Activated naive CD4-positive, alpha-beta T cell treated with anti-CD3 and anti-CD28 coated beads for 36 hours (primary cell): ENCODE measurements around the gene YWHAQ. TPM values are rescaled to one million over a fixed set of nuclear protein-coding genes. Genes with fewer than 3 reads are reported as not detected.
A peak's percentile ranks its signal among the peaks of the same experiment; 100 is the strongest.
"Not testable (repeated sequence)": the region's sequence is repeated elsewhere in the genome, so short reads cannot be mapped to it uniquely, and the experiment has no call there.

Source experiments
- CTCF ChIA-PET: fragments of 350-600 bp; sonication (Branson Sonifier 250); formaldehyde crosslinking; loops from one replicate; lab custom pipeline; 2021; ENCODE audit warnings: antibody characterized with exemption; lab: Charles Lee
- DNase-seq: peaks from one replicate; pipeline ENCODE4 v3.0.0-alpha.2; 2020
- H3K27ac Mint-ChIP-seq: one replicate; pipeline ENCODE4 v1.8.0; 2021; ENCODE audit warnings: mild to moderate bottlenecking, mixed read lengths
- H3K27me3 Mint-ChIP-seq: one replicate; pipeline ENCODE4 v1.8.0; 2021; ENCODE audit warnings: low read depth, mixed read lengths
- H3K36me3 Mint-ChIP-seq: one replicate; pipeline ENCODE4 v1.8.0; 2021; ENCODE audit warnings: low read depth, mixed read lengths
- H3K4me1 Mint-ChIP-seq: one replicate; pipeline ENCODE4 v1.8.0; 2021; ENCODE audit warnings: low read depth, mixed read lengths
- H3K4me3 Mint-ChIP-seq: one replicate; pipeline ENCODE4 v1.8.0; 2021; ENCODE audit warnings: mild to moderate bottlenecking, moderate library complexity, mixed read lengths
- H3K9me3 Mint-ChIP-seq: one replicate; pipeline ENCODE4 v1.8.0; 2021; ENCODE audit warnings: mixed read lengths
- intact Hi-C: fragments of 100-400 bp; cut with micrococcal nuclease; formaldehyde crosslinking; loops from one replicate; pipeline ENCODE4 v1.15.1; 2023
- total RNA-seq, 2 experiments: library from RNA; stranded (reverse); gene quantifications; one replicate each; pipeline ENCODE4 v1.2.3, GENCODE V29; 2021

The YWHAQ gene
- total RNA-seq, 2 experiments from 2014 or later, result 248 to 261 TPM

DNA sequence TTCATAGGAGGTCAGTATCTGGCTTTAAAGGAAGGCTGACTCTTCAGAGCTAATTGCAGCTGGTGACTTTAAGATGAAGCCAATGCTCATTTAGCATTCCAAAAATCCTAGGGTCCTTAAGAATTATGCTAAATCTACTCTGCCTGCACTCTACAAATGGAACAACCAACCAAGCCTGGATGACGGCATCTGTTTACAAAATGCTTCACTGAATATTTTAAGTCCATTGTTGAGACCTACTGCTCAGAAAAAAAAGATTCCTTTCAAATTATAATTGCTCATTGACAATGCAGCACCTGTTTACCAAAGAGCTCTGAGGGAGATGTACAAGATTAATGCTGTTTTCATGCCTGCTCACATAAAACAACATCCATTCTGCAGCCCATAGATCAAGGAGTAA, 31.4 kb downstream of the YWHAQ start:
- CTCF ChIA-PET, result interaction anchor here (0.7 to 0.9 kb wide), 2 partner anchors 31 to 200 kb away, joined by 3 read pairs; no protein-coding TSS in a partner anchor
- Mint-ChIP-seq H3K27ac (no peak overlapping the region), H3K36me3 (peaks cover 38% of the 10 kb centered on the region), H3K9me3 (peaks cover 12% of the 10 kb centered on the region), H3K4me1 (peaks cover 52% of the 10 kb centered on the region), H3K27me3 (no peaks in the 10 kb centered on the region), H3K4me3 (no peak overlapping the region)
- DNase-seq, result no peak
- intact Hi-C loops, result no loop called here

DNA sequence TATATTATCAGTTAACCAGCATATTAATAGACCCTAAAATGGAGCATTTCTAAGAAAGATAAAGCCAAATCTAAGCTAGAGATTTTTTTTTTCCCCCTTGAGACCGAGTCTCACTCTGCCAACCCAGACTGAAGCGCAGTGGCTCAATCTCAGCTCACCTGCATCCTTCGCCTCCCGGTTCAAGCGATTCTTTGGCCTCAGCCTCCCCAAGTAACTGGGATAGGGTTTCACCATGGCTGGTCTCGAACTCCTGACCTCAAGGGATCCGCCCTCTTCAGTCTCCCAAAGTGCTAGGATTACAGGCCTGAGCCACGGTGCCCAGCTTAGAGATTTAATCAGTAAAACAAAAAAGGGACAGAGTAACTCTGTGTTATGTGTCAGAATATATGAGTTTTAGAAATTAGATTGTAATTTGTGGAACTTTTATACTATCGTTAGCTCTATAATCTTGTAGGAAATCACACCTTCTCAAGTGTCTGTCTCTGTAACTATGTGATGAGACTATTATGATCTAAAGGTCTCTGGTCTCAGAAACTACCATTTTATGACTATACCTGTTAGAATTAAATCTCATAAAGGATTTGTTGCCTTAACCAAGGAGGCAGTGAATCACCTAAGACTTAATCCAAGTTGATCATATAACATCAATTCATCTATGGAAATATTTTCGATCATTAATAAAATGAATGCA, 34.0 kb downstream of the YWHAQ start:
- Mint-ChIP-seq H3K27ac (peak overlapping the region; percentile 62), H3K9me3 (peaks cover 12% of the 10 kb centered on the region), H3K27me3 (no peaks in the 10 kb centered on the region), H3K36me3 (peaks cover 31% of the 10 kb centered on the region), H3K4me1 (peaks cover 64% of the 10 kb centered on the region), H3K4me3 (no peak overlapping the region)
- DNase-seq, result no peak
- intact Hi-C loops, result no loop called here
- CTCF ChIA-PET, result interaction anchor here (0.6 to 0.7 kb wide), 2 partner anchors 45 to 62 kb away, joined by 3 to 5 read pairs; no protein-coding TSS in a partner anchor

DNA sequence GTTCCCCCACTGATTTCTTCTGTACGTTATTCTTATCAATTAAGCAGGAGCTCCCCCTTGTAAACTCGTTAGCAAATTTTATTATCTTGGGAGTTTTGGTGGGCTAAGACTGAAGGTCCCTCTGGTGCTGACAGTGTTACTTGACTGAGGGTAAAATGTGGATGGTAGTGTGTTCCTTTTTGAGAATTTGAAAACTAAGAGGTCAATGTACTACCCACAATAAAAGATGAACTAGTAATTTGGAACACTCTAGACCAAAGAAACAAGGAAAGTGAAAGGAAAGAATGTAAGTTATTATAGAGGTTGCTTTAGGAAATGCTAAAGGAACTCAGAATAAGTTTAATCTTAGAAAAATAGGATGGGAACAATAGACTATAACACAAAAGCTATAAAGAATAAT, 35.1 kb downstream of the YWHAQ start:
- H3K9me3 Mint-ChIP-seq, result peaks cover 12% of the 10 kb centered on the region
- intact Hi-C loops, result loop anchor here (2.0 kb wide), 2 partner anchors 143 to 157 kb away; no protein-coding TSS in a partner anchor
- H3K36me3 Mint-ChIP-seq, result peaks cover 32% of the 10 kb centered on the region
- CTCF ChIA-PET, result interaction anchor here (0.5 to 0.7 kb wide), 2 partner anchors 61 to 391 kb away, joined by 5 to 7 read pairs; no protein-coding TSS in a partner anchor
- H3K27me3 Mint-ChIP-seq, result no peaks in the 10 kb centered on the region
- peak overlapping the region; percentile 32 for H3K27ac Mint-ChIP-seq
- no peak for DNase-seq
- H3K4me3 Mint-ChIP-seq, result peak overlapping the region; percentile 25
- peaks cover 73% of the 10 kb centered on the region for H3K4me1 Mint-ChIP-seq

DNA sequence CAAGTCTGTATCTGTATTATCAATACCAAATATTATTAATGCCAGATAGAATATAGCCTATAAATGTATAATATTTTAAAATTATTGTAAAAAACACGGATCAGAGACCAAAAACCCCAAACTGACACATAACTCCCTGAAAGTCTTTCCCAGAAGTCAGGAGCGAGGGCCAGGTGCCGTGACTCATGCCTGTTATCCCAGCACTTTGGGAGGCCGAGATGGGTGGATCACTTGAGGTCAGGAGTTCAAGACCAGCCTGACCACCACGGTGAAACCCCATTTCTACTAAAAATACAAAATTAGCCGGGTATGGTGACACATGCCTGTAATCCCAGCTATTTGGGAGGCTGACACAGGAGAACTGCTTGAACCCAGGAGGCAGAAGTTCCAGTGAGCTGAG, 35.5 kb downstream of the YWHAQ start:
- Mint-ChIP-seq H3K4me1 (peaks cover 74% of the 10 kb centered on the region), H3K36me3 (peaks cover 30% of the 10 kb centered on the region), H3K27ac (peak overlapping the region; percentile 86)
- intact Hi-C loops, result loop anchor here (2.0 kb wide), 2 partner anchors 144 to 158 kb away; no protein-coding TSS in a partner anchor
- DNase-seq, H3K4me3 Mint-ChIP-seq, H3K27me3 Mint-ChIP-seq, H3K9me3 Mint-ChIP-seq: not testable (repeated sequence)
- CTCF ChIA-PET, result interaction anchor here (1.5 kb wide), 1 partner anchor 40 kb away, joined by 5 read pairs; the partner anchor contains the start of gene ADAM17

DNA sequence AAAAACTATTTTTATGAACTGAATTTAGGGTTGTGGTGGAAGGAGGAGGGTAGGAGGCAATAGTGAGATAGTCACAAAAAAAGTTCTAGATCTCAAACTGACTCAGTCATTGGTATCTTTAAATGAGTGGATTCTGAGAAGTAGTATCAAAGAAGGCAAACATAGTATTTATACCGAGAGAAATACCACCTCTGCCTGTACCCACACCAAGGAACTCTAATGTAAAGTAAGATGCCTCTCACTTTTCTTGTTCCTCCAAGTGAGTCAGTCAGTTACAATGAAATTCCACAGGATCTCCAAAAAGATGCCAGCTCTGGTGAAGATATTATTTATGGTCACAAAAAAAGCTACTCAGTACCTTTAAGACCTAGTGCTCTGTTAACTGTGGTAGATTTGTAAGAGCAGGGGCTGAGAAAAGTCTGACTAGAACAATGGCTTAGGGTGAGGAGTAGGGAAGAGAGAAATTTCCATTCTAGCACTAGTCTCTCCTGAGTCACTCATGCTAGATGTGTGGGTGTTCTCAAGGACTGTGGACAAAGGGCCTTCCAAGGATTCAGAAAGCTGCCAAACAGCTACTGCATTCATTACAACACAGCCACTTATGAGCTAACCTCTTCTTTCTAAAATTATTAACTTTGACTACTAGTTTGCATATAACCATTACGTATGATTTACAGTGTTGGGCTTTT, 36.3 kb downstream of the YWHAQ start:
- peak overlapping the region; percentile 1 for H3K4me3 Mint-ChIP-seq

DNA sequence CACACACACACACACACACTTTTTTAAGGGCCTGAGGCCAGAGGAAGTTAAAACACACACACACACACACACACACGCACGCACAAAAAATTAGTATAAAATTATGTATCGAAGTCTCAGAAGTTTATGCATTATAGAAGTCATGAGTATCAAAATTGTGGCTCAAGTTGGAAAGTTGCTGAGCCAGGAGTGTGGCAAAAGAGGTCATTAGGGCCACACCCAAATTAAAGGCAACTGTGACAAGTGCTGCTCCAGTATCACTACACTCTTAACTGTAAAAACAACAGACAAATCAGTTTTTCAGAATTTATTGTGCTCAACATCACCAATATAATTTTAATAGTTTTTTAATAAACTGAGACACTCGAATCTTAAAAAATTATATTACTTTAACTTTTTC, 36.9 kb downstream of the YWHAQ start:
- no peak for DNase-seq
- CTCF ChIA-PET, result interaction anchor here (1.5 kb wide), 1 partner anchor 39 kb away, joined by 5 read pairs; the partner anchor contains the start of gene ADAM17
- peaks cover 25% of the 10 kb centered on the region for H3K36me3 Mint-ChIP-seq
- H3K4me3 Mint-ChIP-seq, result no peak overlapping the region
- H3K4me1 Mint-ChIP-seq, result peaks cover 69% of the 10 kb centered on the region
- no peaks in the 10 kb centered on the region for H3K9me3 Mint-ChIP-seq
- no peaks in the 10 kb centered on the region for H3K27me3 Mint-ChIP-seq
- intact Hi-C loops, result loop anchor here (1.0 to 5.0 kb wide), 8 partner anchors 14 to 188 kb away; no protein-coding TSS in a partner anchor
- H3K27ac Mint-ChIP-seq, result no peak overlapping the region

More for the DNA sequence above, 36.3 kb downstream of the YWHAQ start:
- Mint-ChIP-seq H3K4me1 (peaks cover 72% of the 10 kb centered on the region), H3K27ac (peak overlapping the region; percentile 86), H3K36me3 (peaks cover 29% of the 10 kb centered on the region), H3K27me3 (no peaks in the 10 kb centered on the region), H3K9me3 (peaks cover 2% of the 10 kb centered on the region)
- CTCF ChIA-PET, result interaction anchor here (1.5 kb wide), 1 partner anchor 39 kb away, joined by 5 read pairs; the partner anchor contains the start of gene ADAM17
- DNase-seq, result peak; percentile 21
- intact Hi-C loops, result loop anchor here (1.0 to 5.0 kb wide), 8 partner anchors 14 to 188 kb away; no protein-coding TSS in a partner anchor

DNA sequence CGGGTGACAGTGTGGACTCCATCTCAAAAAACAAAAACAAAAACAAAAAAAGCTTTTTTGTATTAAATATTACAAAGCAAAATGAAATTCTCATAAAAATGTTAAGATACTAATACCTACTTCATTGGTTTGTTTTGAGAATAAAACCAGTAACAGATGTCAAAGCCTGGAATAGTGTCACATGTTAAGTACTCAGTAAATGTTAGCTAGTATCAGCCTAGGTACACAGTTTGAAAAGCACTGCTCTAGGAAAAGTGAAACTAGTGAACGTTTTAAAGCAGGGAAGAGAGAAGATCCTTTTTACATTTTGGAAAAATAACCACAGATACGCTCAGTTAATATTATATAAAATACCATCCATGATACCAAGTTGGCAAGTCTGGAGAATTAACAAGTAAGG, 38.1 kb downstream of the YWHAQ start:
- no peak for DNase-seq
- peaks cover 20% of the 10 kb centered on the region for H3K36me3 Mint-ChIP-seq
- no peak overlapping the region for H3K27ac Mint-ChIP-seq
- peaks cover 59% of the 10 kb centered on the region for H3K4me1 Mint-ChIP-seq
- no peak overlapping the region for H3K4me3 Mint-ChIP-seq
- no peaks in the 10 kb centered on the region for H3K27me3 Mint-ChIP-seq
- intact Hi-C loops, result loop anchor here (5.0 kb wide), 1 partner anchor 100 kb away; no protein-coding TSS in a partner anchor
- H3K9me3 Mint-ChIP-seq, result no peaks in the 10 kb centered on the region
- CTCF ChIA-PET, result interaction anchor here (0.8 kb wide), 1 partner anchor 9 kb away, joined by 4 read pairs; no protein-coding TSS in a partner anchor

DNA sequence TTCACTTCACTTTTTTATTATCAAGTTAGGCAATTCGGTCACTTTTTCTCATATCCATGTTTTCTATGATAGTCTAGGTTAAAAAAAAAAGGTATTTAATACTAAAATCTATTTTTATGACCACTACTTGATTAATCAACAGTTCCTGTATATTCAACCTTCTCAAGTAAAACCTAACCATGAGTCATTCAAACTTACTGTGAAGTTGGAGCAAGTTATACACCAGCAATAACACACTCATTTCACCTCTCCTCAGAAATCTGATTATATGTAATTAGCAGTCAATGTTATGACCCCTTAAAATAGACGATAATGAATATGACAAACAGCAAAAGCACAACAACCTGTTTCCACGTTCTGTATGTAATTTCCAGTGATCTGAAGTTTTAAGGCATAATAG, 40.2 kb downstream of the YWHAQ start:
- Mint-ChIP-seq H3K27ac (peak overlapping the region; percentile 46), H3K9me3 (no peaks in the 10 kb centered on the region), H3K4me1 (peaks cover 43% of the 10 kb centered on the region), H3K27me3 (no peaks in the 10 kb centered on the region), H3K4me3 (no peak overlapping the region), H3K36me3 (peaks cover 29% of the 10 kb centered on the region)
- CTCF ChIA-PET, result no interaction called here
- no peak for DNase-seq
- intact Hi-C loops, result loop anchor here (5.0 kb wide), 1 partner anchor 98 kb away; no protein-coding TSS in a partner anchor

DNA sequence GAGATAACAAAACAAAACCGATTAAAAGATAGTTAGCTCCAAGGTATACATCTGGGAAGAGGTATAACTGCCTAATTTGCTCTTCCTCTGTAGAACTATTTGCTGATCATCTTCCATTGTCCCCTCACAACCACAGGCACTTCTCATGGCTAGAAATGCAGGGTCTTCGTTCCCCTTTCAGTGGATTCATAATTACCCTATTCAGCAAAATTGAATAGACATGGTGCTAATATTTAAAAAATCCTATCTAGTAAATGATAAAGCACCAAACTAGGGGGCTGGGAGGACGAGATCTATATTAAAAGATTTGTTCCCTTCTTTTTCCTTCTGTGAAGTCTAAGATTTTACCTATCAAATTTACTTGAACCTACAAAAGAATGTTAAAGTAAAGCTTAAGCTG, 44.3 kb downstream of the YWHAQ start:
- intact Hi-C loops, result no loop called here
- no peak for DNase-seq
- no peaks in the 10 kb centered on the region for H3K27me3 Mint-ChIP-seq
- CTCF ChIA-PET, result interaction anchor here (0.6 kb wide), 1 partner anchor 12 kb away, joined by 3 read pairs; no protein-coding TSS in a partner anchor
- peaks cover 15% of the 10 kb centered on the region for H3K4me1 Mint-ChIP-seq
- H3K27ac Mint-ChIP-seq, result no peak overlapping the region
- H3K4me3 Mint-ChIP-seq, result no peak overlapping the region
- peaks cover 34% of the 10 kb centered on the region for H3K36me3 Mint-ChIP-seq
- no peaks in the 10 kb centered on the region for H3K9me3 Mint-ChIP-seq

DNA sequence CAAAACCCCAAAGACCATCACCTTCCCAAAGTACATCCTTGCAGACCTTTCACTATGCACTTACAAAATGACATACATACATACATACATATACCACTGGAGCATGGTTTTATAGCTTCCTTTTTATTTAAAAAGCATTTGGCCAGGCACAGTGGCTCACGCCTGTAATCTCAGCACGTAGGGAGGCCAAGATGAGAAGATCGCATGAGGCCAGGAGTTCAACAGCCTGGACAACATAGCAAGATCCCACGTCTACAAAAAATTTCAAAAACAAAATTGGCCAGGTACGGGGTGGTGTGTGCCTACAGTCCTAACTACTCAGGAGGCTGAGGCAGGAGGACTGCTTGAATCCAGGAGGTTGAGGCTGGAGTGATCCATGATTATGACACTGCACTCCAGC, 45.3 kb downstream of the YWHAQ start:
- no peaks in the 10 kb centered on the region for H3K27me3 Mint-ChIP-seq
- H3K4me3 Mint-ChIP-seq, result no peak overlapping the region
- DNase-seq, result no peak
- H3K9me3 Mint-ChIP-seq, result no peaks in the 10 kb centered on the region
- H3K36me3 Mint-ChIP-seq, result peaks cover 29% of the 10 kb centered on the region
- CTCF ChIA-PET, result no interaction called here
- H3K27ac Mint-ChIP-seq, result no peak overlapping the region
- peaks cover 7% of the 10 kb centered on the region for H3K4me1 Mint-ChIP-seq
- intact Hi-C loops, result no loop called here

DNA sequence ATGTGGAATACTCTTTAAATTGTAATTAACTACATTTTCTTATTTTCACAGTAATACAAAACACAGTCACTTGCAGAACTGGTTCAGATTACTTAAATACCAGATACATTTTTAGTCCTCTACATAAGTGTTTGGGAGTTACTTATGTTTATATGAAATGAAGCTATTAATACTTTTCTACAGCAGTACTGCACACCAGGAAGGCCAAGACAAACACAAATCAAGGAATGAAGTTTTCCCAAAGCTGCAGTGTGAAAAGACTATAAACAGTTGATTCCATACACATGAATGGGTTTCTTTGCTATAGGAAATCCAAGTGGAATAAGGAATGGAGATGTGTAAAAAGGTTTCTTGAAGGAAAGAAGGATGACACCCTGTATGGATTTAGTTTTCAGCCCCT, 45.9 kb downstream of the YWHAQ start:
- H3K27ac Mint-ChIP-seq, H3K9me3 Mint-ChIP-seq, DNase-seq, intact Hi-C loops, H3K27me3 Mint-ChIP-seq, CTCF ChIA-PET, H3K4me1 Mint-ChIP-seq, H3K4me3 Mint-ChIP-seq: not testable (repeated sequence)
- H3K36me3 Mint-ChIP-seq, result peaks cover 23% of the 10 kb centered on the region

DNA sequence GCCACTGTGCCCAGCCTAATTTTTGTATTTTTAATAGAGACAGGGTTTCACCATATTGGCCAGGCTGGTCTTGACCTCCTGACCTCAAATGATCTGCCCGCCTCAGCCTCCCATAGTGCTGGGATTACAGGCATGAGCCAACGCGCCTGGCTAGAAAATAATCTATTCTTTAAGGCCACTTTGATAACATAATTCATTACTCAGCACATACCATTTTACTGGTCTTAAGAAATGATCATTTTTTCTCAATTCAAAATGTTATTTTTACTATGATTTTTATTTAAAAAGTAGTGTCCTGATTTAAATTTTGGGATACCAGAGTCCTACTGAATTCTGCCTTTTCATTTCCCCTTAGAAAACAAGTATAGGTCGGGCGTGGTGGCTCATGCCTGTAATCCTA, 48.2 kb downstream of the YWHAQ start:
- Mint-ChIP-seq H3K4me1 (no peaks in the 10 kb centered on the region), H3K9me3 (no peaks in the 10 kb centered on the region), H3K27me3 (no peaks in the 10 kb centered on the region), H3K4me3 (no peak overlapping the region), H3K27ac (no peak overlapping the region), H3K36me3 (peaks cover 18% of the 10 kb centered on the region)
- intact Hi-C loops, result no loop called here
- no peak for DNase-seq
- CTCF ChIA-PET, result no interaction called here
